HL-60/S4 (cell line): ENCODE data around the gene MED27.

Source experiments
- in situ Hi-C: fragments of 300-500 bp; cut with MboI; formaldehyde crosslinking; loops from 2 replicates; pipeline ENCODE4 v1.14.3; 2022; ENCODE audit warnings: low sequenced_read_pairs

The MED27 gene

GRCh38 chr9:131867611-131868192 lies 212.0 kb downstream of the MED27 start:
- in situ Hi-C loops = no loop called here

DNA sequence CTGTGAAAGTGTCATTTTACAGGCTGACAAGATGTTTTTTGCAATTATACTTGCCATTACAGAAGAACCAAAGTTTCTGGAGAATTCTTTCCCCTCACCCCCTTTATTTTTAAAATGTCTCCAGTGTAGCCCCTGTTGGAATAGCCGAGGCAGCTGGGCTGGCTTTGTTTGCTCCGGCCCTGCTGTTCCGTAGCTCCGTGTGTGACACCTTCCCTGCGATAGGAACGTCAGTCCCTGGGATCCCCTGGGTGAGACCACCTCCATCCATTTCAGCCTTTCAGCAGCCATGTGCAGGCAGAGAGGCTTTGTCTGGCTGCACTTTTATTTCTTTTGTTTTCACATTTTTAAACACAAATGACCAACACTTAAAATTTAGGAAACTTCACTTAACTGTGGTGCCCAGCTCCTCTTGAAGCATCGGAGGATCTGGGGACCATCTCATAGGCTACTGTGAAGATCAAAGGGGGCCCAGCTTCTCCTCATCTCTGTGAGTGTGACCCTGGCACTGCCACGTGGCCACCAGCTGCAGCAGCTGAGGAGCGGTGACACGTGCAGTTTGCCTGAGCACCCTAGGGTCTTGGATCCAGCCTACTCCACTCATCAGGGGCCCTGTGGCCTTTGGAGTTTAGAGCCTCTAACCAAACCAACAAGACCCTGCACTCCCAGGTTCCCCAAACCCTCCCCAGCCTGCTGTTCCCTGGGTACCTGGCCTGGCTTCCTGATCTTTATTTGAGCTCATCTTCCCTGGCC lies 214.0 kb downstream of the MED27 start:
- in situ Hi-C loops = no loop called here

DNA sequence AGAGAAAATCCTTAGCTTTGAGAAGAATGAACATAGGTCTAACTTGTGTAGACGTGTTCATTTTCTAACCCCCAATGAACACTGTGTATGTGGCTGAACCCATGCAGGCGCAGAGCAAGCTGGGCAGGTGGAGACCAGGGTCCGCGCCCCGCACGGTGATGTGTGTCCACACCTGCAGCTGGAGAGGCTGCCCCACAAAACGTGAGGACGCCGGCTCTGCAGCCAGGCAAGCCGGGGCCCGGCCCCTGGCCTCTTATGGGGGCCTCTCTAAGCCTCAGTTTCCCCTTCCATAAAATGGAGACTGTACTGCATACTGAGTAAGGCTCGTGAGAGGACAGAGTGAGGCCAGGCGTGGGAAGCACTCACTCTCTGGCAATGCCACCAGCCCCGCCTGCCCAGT lies 215.1 kb downstream of the MED27 start:
- in situ Hi-C loops = no loop called here

DNA sequence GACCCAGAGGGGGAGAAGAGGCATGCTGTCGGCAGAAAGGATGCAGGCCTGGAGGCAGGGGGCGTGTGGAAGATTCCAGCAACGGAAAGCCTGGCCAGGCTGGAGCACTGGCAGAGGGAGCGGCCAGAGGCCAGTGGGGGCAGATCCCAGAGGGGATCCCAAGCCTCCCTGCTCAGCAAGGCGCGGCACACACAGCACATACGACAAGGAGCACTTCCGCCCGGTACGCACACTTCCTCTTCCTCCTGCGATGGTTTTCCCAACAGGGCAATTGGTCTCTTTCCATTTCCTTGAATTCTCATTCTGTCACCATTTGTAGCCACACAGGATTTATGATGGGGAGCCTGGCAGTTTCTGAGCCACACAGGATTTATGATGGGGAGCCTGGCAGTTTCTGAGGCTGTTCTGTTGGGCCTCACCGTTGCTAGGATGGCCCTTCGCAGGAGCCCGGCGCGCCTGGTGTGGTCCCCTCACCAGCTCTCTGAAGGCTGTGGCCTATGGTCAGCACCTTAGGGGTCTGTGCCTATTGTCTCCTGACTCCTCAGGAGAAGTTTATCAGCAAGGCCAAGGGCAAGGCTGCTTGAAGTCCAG lies 216.3 kb downstream of the MED27 start:
- in situ Hi-C loops = no loop called here

GRCh38 chr9:131862261-131862660 lies 217.4 kb downstream of the MED27 start:
- in situ Hi-C loops = no loop called here

GRCh38 chr9:131860430-131860829 lies 219.2 kb downstream of the MED27 start:
- in situ Hi-C loops = no loop called here

GRCh38 chr9:131858147-131858546 lies 221.5 kb downstream of the MED27 start:
- in situ Hi-C loops = no loop called here

DNA sequence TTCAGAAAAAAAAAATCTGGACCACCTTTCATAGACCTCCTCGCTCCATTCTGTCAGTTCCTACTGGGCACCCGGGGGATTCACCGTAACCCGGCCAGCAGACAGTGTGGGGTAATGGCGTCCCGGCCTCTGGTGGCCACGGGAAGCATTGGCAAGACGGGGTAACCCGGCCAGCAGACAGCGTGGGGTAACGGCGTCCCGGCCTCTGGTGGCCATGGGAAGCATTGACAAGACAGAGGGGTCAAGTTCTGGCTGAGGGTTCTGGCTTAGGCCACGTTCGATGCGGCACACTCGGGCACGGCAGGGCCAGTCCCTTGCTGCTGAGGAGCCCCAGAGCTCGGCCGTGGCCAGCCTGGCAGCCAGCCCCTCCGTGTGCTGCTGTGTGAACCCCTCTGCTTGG lies 223.6 kb downstream of the MED27 start:
- in situ Hi-C loops = no loop called here

- in situ Hi-C loops = no loop called here
These were observed 224.6 kb downstream of the MED27 start for GRCh38 chr9:131854896-131855613.

- in situ Hi-C loops = no loop called here
These were observed 225.3 kb downstream of the MED27 start for GRCh38 chr9:131854334-131854733.

DNA sequence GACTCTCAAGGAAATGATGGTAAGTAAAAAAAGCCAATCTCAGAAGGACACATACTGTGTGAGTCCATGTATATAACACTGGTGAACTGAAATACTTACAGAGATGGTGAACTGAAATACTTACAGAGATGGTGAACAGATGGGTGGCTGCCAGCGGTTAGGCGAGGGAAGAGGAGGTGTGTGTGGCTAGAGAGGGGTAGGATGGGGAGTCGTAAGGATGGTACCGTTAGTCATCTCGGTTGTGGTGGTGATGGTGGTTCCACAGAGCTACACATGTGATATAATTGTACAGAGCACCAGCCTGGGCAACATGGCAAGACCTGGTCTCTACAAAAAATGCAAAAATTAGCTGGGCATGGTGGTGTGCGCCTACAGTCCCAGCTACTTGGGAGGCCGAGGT lies 226.2 kb downstream of the MED27 start:
- in situ Hi-C loops = no loop called here

GRCh38 chr9:131851414-131851813 lies 228.3 kb downstream of the MED27 start:
- in situ Hi-C loops = no loop called here

GRCh38 chr9:131849391-131849790 lies 230.3 kb downstream of the MED27 start:
- in situ Hi-C loops = no loop called here

DNA sequence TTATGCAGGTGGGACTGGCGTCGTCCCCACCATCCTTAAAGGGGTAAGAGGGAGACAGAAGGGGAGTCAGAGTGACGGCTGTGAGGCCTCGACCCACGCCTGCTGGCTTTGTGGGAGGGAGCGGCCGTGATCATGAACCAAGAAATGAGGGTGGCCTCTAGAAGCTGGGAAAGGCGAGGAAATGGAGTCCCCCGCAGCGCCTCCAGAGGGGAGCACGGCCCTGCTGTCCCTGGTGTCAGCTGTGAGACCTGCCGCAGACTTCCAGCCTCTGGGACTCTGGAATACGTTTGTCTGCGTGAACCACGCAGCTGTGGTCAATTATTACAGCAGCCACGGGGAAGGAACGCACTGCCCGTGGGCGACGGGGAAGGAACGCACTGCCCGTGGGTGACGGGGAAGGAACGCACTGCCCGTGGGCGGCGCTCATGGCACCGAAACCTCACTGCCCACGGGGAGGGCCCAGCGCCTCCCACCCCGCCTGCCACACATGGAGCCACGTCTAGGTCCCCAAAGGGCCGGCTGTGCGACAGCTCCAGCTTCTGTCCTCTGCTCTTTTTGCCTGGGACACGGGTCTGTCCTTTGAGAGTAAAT lies 231.0 kb downstream of the MED27 start:
- in situ Hi-C loops = no loop called here

GRCh38 chr9:131847665-131848354 lies 231.9 kb downstream of the MED27 start:
- in situ Hi-C loops = no loop called here

- in situ Hi-C loops = no loop called here
These were observed 234.1 kb downstream of the MED27 start for GRCh38 chr9:131845305-131846298.

DNA sequence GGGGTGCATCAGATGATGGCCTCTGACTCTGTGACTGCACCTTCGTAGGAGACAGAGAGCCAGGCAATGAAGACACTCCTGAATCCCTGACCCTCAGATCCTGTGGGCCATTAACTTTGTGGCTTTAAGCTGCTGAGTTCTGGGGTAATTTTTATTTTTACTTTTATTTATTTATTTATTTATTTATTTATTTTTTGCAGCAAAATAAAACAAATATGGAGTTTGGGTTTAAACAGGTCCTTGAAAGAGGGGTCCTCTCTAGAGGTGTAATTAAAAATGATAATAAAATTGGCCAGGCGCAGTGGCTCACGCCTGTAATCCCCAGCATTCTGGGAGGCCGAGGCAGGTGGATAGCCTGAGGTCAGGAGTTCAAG lies 234.9 kb downstream of the MED27 start:
- in situ Hi-C loops = no loop called here

GRCh38 chr9:131843989-131844744 lies 235.5 kb downstream of the MED27 start:
- in situ Hi-C loops = no loop called here

DNA sequence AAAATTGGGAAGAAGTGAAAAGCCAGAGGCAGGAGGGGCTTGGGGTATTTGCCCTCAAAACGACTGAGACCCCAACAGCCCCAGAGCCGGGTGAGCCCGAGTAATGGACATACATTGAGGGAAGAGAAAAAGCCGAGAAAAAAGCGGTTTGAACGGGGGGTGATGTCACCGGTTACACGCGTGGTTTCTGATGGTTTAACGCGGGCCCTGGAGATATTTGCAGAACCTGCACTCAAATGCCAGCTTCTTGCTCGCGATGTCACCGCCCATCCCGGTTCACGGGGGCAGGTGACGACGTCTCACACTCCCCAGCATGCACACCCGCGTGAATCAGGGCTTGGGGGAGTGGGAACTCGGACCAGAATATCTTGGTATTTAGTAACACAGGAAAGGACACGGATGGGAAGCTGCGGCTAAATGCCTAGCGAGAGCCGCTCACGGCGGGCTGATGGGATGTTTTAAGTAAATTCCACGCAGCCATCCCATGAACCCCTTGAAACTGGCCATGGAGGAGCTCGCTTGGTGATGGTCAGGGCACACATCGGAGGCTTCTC lies 237.8 kb downstream of the MED27 start:
- in situ Hi-C loops = no loop called here
